ENCODE data around the gene RAB11FIP2.

Gene RAB11FIP2

GRCh38 chr10:117955176-117955575 is 91.6 kb downstream of the RAB11FIP2 start:
- Histone ChIP-seq H3K27me3 (ENCODE audit: control insufficient read depth in 1 of 2, insufficient read depth in 2 of 2, low read length in 2 of 2) (no peaks in the 10 kb centered on the region), H3K27ac (ENCODE audit: low read depth, low read length) (no peak overlapping the region), H3K36me3 (ENCODE audit: insufficient read depth, low read length) (no peaks in the 10 kb centered on the region), H3K9me3 (ENCODE audit: low read length) (no peaks in the 10 kb centered on the region), H3K4me1 (ENCODE audit: insufficient read depth, low read length) (no peaks in the 10 kb centered on the region), H3K4me3 (ENCODE audit: low read depth in 1 of 2, low read length in 2 of 2) (no peak overlapping the region), H3K9ac (ENCODE audit: low read length) (no peak overlapping the region)
